Activated naive CD8-positive, alpha-beta T cell treated with anti-CD3 and anti-CD28 coated beads for 36 hours (primary cell): ENCODE measurements around the gene AP1M1. TPM values are rescaled to one million over a fixed set of nuclear protein-coding genes. Genes with fewer than 3 reads are reported as not detected.
A peak's percentile ranks its signal among the peaks of the same experiment; 100 is the strongest.

Source experiments
- DNase-seq: peaks from one replicate; pipeline ENCODE4 v3.0.0; 2021
- H3K27ac Mint-ChIP-seq: one replicate; pipeline ENCODE4 v1.8.0; 2022; ENCODE audit warnings: mild to moderate bottlenecking, moderate library complexity, mixed read lengths
- H3K27me3 Mint-ChIP-seq: one replicate; pipeline ENCODE4 v1.8.0; 2022; ENCODE audit warnings: mild to moderate bottlenecking, mixed read lengths
- H3K36me3 Mint-ChIP-seq: one replicate; pipeline ENCODE4 v1.8.0; 2021; ENCODE audit warnings: mild to moderate bottlenecking, mixed read lengths
- H3K4me1 Mint-ChIP-seq: one replicate; pipeline ENCODE4 v1.8.0; 2021; ENCODE audit warnings: mixed read lengths
- H3K4me3 Mint-ChIP-seq: one replicate; pipeline ENCODE4 v1.8.0; 2022; ENCODE audit warnings: mild to moderate bottlenecking, moderate library complexity, mixed read lengths
- H3K9me3 Mint-ChIP-seq: one replicate; pipeline ENCODE4 v1.8.0; 2022; ENCODE audit warnings: mixed read lengths
- total RNA-seq, 2 experiments: library from RNA; stranded (reverse); gene quantifications; one replicate each; pipeline ENCODE4 v1.2.3, GENCODE V29; 2021

Gene AP1M1
- total RNA-seq, 2 experiments from 2014 or later: 90.7 to 97.2 TPM

DNA sequence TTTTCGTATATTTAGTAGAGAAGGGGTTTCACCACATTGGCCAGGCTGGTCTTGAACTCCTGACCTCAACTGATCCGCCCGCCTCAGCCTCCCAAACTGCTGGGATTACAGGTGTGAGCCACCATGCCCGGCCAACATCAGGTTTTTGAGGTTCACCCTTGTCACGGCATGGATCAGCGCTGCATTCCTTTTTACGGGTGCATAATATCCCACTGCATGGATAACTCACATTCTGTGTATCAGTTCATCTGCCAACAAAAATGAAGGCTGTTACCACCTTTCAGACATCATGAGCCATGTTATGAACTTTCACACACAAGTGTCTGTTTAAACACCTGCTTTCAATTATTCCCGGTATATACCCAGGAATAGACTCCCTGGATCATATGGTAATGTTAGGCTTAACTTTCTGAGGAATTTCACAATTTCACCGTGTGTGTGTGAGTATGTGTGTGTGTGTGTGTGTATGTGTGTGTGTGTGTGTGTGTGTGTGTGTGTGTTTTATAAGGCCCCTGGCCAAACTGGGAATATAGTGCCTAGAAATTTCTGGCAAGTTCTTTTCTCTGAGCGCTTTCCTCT, 52.2 kb downstream of the AP1M1 start:
- Mint-ChIP-seq H3K36me3 (no peaks in the 10 kb centered on the region), H3K4me1 (peaks cover 9% of the 10 kb centered on the region), H3K9me3 (no peaks in the 10 kb centered on the region), H3K27me3 (no peaks in the 10 kb centered on the region), H3K27ac (no peak overlapping the region), H3K4me3 (no peak overlapping the region)
- DNase-seq: no peak

DNA sequence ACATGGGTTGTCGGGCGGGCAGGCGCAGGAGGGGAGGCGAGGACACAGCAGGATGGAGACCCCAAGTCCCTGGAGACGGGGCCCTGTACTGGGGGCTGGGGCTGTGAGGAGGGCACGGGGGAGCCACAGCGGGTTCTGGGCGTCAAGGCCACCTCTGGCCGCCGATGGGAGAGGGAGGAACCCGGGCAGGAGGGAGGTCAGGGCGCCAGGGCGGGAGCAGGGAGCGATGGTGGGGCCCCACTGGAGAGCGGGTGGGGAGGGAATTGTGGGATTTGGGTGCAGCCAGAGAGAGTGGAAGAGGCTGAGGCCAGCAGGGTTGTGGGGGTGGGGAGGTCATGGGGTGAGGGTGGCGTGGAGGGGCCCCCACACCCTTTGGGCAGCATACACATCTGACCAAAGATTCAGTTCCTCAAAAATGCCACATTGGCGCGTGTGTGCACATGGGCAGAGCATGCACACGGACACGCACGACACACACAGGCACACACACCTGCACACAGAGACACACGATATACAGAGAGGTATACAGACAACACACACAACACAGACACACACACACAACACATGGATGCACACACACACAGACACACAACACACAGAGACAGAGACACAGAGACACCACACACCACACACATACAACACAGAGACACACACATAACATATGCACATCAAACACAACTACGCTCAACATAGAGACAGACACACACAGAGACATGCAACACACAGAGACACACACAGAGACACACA, 54.9 kb downstream of the AP1M1 start:
- H3K27ac Mint-ChIP-seq: no peak overlapping the region
- no peaks in the 10 kb centered on the region for H3K36me3 Mint-ChIP-seq
- DNase-seq: no peak
- no peaks in the 10 kb centered on the region for H3K9me3 Mint-ChIP-seq
- no peak overlapping the region for H3K4me3 Mint-ChIP-seq
- peaks cover 4% of the 10 kb centered on the region for H3K4me1 Mint-ChIP-seq
- no peaks in the 10 kb centered on the region for H3K27me3 Mint-ChIP-seq

DNA sequence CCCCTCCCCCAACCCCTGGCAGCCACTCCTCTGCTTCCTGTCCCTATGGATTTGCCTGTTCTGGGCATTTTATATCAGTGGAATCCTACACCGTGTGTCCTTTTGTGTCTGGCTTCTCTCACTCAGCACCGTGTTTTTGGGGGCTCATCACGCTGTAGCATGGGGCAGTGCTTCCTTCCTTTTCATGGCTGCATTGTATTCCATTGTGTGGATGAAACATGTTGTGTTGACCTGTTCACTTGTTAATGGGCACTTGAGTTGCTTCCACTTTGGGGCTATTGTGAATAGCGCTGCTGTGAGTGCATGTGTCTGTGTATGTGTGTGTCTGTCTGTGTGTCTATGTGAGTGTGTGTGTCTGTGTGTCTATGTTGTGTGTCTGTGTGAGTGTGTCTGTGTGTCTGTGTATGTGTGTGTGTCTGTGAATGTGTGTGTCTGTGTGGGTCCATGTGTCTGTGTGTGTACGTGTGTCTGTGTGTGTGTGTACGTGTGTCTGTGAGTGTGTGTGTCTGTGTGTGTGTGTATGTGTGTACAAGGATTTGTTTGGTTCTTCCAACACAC, 57.2 kb downstream of the AP1M1 start:
- H3K27me3 Mint-ChIP-seq: no peaks in the 10 kb centered on the region
- H3K36me3 Mint-ChIP-seq: no peaks in the 10 kb centered on the region
- peaks cover 3% of the 10 kb centered on the region for H3K4me1 Mint-ChIP-seq
- H3K27ac Mint-ChIP-seq: no peak overlapping the region
- no peaks in the 10 kb centered on the region for H3K9me3 Mint-ChIP-seq
- DNase-seq: no peak
- H3K4me3 Mint-ChIP-seq: no peak overlapping the region

DNA sequence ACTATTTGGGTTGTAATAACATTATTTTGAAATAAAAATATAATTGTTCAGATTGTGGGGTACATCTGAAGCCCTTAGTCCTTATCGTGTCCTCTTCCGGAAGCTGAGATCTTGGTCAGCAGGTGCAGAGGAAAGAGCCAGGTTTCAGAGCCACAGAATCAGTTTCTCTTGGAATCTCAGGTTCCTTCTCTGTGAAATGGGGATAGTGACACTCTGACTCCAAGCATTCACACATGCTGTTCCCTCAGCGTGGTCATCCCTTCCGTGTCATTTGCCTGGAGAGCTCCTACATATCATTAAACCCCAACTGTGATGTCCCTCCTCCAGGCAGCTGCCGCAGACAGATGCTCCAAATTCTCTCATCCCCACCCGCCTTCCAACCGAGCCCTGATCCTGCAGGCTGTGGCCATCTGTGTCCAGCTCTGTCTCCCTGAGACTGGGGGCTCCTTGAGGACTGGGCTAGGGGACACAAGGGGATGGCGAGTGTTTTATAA, 59.8 kb downstream of the AP1M1 start:
- H3K4me1 Mint-ChIP-seq: peaks cover 20% of the 10 kb centered on the region
- no peak overlapping the region for H3K27ac Mint-ChIP-seq
- DNase-seq: no peak
- no peaks in the 10 kb centered on the region for H3K36me3 Mint-ChIP-seq
- no peaks in the 10 kb centered on the region for H3K9me3 Mint-ChIP-seq
- no peaks in the 10 kb centered on the region for H3K27me3 Mint-ChIP-seq
- H3K4me3 Mint-ChIP-seq: no peak overlapping the region

DNA sequence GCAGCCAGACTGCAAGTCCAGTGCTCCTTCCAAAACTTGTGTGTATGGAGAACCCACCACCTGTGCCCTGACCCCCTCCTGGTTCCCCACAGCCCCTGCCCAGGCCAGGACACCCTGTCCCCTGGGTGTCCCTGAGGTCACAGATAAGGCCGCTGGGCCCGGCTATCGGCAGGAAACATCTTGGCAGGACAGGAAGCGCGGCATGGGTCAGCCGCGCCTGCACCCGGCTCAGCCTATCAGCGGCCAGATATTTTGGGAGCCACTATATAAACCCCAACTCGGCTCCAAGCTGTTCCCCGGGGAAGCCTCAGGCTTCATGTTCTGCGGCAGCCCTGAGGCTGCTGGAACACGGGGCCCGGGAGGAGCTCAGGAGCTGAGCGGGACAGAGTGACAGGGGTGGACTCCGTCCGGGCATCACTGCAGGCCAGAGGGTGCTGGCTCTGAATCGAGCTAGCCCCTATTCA, 60.8 kb downstream of the AP1M1 start:
- H3K4me3 Mint-ChIP-seq: no peak overlapping the region
- no peak overlapping the region for H3K27ac Mint-ChIP-seq
- H3K36me3 Mint-ChIP-seq: no peaks in the 10 kb centered on the region
- H3K9me3 Mint-ChIP-seq: no peaks in the 10 kb centered on the region
- H3K4me1 Mint-ChIP-seq: peaks cover 26% of the 10 kb centered on the region
- DNase-seq: no peak
- H3K27me3 Mint-ChIP-seq: no peaks in the 10 kb centered on the region

DNA sequence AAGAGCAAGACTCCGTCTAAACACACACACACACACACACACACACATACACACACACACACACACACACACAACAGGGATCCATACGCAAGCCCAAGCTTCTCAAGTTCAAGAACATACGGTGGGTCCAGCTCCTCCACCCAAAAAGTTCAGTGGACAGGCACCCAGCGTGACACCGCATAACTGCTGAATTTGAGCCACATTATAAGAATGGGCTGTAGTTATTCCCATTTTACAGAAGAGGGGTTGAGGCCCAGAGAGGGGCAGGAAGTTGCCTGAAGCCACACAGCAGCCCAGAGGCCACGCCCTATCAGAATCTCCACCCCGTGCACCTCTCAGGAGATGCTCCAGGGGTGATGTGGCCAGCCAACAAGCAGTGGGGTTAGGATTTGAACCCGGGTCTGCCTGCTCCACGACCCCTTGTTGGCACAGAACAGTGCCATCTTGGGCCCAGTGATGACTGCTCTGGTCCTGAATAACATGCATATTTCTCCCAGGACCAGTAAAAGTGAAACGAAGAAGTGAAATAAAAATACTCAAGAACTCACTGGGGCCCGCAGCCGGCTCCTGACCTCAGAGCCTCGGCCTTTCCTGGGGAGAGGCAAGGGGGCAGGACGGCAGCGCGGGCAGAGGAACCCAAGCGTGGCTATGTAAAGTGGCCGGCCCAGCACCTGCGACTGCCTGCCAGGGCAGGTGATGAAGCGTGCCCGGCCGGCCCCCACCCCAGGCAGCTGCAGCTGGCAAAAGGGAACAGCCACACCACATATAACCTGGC, 61.9 kb downstream of the AP1M1 start:
- Mint-ChIP-seq H3K27ac (no peak overlapping the region), H3K9me3 (no peaks in the 10 kb centered on the region), H3K4me3 (no peak overlapping the region), H3K4me1 (peaks cover 27% of the 10 kb centered on the region), H3K36me3 (no peaks in the 10 kb centered on the region), H3K27me3 (no peaks in the 10 kb centered on the region)
- DNase-seq: no peak

DNA sequence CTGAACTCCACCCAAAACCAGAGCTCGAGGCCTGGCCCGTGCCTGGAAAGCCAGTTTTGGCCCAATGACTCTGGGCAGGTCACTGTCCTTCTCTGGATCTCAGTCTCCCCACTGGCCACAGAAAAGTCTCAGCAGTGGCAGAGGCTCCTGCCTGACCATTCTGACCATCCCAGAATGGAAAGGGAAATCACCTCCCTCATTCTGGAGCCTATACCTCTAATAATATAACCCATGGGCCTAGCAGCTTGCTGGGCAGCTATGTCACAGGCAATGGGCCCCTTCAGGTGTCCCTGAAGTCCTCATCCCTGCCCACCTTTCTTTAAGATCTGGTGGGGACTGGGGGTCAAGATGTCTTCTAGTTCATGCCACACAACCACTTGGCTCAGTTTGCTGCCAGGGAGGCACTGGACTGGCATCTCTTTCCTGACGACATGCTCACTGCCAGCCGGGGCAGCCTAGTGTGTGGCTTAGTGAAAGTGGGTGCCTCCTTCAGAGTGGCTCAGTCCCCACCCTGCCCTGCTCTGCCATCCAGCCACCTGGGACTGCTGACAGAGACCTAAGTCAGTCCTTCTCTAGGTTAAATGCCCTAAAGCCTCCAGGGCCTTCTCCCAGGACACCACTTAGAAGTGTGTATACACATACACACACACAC, 62.6 kb downstream of the AP1M1 start:
- H3K27me3 Mint-ChIP-seq: peaks cover 4% of the 10 kb centered on the region
- H3K36me3 Mint-ChIP-seq: no peaks in the 10 kb centered on the region
- no peak overlapping the region for H3K27ac Mint-ChIP-seq
- peaks cover 3% of the 10 kb centered on the region for H3K9me3 Mint-ChIP-seq
- no peak overlapping the region for H3K4me3 Mint-ChIP-seq
- peaks cover 27% of the 10 kb centered on the region for H3K4me1 Mint-ChIP-seq
- DNase-seq: no peak

DNA sequence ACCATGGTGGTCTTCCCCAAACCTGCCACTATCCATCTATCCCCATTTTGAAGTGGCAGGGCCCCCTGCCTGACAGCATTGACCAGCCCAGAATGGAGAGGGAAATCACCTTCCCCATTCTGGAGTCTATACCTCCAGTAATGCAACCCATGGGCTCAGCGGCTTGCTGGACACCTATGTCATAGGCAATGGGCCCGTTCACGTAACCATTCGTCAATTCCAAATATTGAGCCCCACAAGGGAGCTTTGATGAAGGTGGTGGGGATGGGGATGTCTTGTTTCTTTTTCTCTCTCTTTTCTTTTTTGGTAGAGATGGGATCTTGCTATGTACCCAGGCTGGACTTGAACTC, 63.1 kb downstream of the AP1M1 start:
- no peaks in the 10 kb centered on the region for H3K36me3 Mint-ChIP-seq
- H3K9me3 Mint-ChIP-seq: peaks cover 3% of the 10 kb centered on the region
- H3K27me3 Mint-ChIP-seq: peaks cover 9% of the 10 kb centered on the region
- no peak overlapping the region for H3K27ac Mint-ChIP-seq
- H3K4me1 Mint-ChIP-seq: peaks cover 27% of the 10 kb centered on the region
- DNase-seq: no peak
- H3K4me3 Mint-ChIP-seq: no peak overlapping the region

DNA sequence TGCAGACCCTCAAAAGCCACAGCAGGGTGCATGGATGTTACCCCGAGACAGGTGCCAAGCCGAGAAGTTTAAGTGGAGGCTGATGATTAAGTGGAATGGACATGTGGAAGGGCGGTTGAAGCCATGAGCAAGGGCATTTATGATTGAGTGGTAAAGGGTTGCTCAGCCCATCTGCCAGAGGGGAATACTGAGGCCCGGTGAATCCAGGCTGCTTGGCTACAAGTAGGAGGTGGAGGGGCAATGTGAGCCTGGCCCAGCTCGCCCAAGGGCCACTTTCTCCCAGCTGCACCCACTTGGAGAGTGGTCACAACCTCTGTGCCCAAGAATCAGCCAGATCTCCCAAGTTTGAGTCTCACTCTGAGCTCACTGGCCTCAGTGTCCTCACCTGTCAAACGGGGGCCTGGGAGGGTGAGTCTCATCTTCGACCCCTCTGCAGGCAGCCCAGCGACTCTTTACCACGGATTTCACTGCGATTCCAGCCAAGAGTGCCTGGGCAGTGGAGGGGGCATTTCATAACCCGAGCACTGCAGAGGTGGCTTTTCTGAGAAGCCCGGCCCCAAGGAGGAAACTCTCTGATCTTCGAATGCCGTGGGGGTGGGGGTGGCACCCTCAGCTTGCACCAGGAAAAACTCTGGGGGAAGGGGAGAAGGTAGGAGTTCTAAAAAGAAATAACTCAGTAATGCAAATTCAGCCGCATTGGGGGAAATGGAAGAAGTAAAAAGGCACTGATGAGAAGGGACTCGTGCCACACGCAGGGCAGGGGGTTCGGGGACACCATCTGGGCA, 64.1 kb downstream of the AP1M1 start:
- peaks cover 33% of the 10 kb centered on the region for H3K4me1 Mint-ChIP-seq

DNA sequence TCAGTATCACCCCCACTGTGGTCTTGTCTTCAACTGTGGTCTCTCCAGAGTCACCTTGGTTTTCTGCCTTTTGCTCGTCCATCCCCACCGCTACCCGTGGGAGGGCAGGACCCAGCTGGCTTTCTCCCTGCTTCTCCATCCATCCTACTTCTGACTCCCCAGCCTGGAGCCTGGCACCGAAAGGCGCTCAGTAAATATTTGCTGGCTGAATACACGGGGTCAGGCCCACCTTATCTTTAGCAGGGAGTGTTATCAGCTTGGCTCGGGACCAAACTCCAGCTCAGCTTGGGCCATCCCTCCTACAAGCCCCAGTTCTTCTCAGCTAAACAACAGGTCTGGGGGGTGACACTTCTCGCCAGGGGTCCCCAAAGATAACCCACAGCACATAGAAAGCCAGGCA, 64.9 kb downstream of the AP1M1 start:
- Mint-ChIP-seq H3K4me3 (no peak overlapping the region), H3K36me3 (no peaks in the 10 kb centered on the region), H3K27me3 (peaks cover 24% of the 10 kb centered on the region), H3K27ac (no peak overlapping the region), H3K9me3 (peaks cover 3% of the 10 kb centered on the region), H3K4me1 (peaks cover 37% of the 10 kb centered on the region)
- DNase-seq: no peak

More for the DNA sequence above, 64.1 kb downstream of the AP1M1 start:
- Mint-ChIP-seq H3K27me3 (peaks cover 16% of the 10 kb centered on the region), H3K27ac (peak overlapping the region; percentile 42), H3K4me3 (peak overlapping the region; percentile 18), H3K36me3 (no peaks in the 10 kb centered on the region), H3K9me3 (peaks cover 3% of the 10 kb centered on the region)
- no peak for DNase-seq

DNA sequence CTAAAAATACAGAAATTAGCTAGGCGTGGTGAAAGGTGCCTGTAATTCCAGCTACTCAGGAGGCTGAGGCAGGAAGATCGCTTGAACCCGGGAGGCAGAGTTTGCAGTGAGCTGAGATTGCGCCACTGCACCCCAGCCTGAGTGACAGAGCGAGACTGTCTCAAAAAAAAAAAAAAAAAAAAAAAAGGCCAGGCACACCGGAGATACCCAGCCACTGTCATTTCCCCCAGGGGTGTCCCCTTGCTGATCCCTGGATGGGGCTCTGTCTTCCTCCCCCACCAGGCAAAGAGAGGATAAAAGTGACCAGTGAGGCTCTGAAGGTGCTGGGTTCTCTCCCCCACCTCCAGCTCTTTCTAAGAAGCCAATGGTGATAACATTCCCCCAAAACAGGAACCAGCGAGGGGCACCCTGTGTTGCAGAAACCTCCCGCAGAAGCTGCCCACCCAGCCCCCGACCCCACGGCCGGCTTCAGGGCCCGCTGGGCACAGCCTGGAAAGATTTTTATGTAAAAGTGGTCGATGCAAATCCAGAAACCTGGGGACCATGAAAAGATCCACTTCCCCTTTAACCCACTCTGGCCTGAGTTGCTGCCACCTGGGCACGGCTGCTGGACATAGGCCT, 65.5 kb downstream of the AP1M1 start:
- H3K4me3 Mint-ChIP-seq: no peak overlapping the region
- H3K27ac Mint-ChIP-seq: no peak overlapping the region
- no peaks in the 10 kb centered on the region for H3K36me3 Mint-ChIP-seq
- peaks cover 36% of the 10 kb centered on the region for H3K4me1 Mint-ChIP-seq
- peaks cover 3% of the 10 kb centered on the region for H3K9me3 Mint-ChIP-seq
- no peak for DNase-seq
- peaks cover 26% of the 10 kb centered on the region for H3K27me3 Mint-ChIP-seq

DNA sequence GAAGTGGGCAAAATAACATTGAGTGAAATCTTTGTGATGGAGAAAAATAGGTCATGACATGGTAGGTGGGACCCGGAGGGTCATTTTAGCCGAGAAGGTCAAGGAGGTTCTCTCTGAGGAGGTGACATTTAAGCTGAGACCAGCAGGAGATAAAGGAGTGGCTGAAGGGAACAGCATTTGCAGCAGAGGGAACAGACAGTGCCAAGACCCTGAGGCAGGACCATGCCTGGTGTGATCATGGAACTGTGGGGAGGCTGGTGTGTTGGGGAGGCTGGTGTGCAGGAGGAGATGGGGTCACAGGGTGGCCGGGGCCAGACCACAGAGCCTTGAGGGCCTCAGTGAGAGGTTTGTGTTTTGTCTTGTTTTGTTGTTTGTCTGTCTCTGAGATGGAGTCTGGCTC, 67.5 kb downstream of the AP1M1 start:
- Mint-ChIP-seq H3K9me3 (peaks cover 3% of the 10 kb centered on the region), H3K36me3 (no peaks in the 10 kb centered on the region), H3K27me3 (peaks cover 26% of the 10 kb centered on the region), H3K4me1 (peaks cover 47% of the 10 kb centered on the region), H3K4me3 (no peak overlapping the region), H3K27ac (no peak overlapping the region)
- DNase-seq: no peak

DNA sequence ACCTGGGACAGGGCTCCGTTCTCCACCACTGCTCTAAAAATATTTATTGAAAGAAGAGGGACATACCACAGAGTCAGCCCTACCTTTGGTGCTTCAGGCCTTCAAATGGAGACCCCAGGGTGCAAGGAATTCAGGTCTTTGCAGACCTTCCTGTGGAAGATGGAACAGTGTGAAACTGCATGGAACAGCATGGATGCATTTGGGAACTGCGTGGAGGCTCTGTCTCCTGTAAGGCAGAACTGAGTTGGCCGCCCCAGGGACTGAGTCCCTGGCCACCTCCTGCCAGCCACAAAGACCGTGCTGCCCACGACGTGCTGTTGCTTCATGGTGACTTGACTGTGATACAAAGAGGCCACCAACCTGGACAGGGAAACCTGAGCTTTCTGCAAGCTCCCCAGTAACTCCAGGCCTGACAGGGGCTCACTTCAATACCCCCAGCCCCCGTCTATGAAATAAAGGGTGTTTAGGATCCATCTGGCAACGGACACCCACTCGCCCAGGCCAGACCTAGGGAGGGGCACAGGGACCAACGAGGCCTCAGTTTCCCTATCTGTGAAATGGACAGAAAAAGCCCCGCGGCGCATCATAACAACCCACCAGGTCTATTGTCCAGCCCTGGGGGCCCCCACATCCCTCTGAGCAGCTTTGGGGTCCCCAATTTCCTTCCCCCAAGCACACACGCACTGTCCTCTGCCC, 68.3 kb downstream of the AP1M1 start:
- no peak overlapping the region for H3K4me3 Mint-ChIP-seq
- H3K9me3 Mint-ChIP-seq: peaks cover 3% of the 10 kb centered on the region
- H3K36me3 Mint-ChIP-seq: no peaks in the 10 kb centered on the region
- peaks cover 46% of the 10 kb centered on the region for H3K4me1 Mint-ChIP-seq
- H3K27me3 Mint-ChIP-seq: peaks cover 26% of the 10 kb centered on the region
- no peak overlapping the region for H3K27ac Mint-ChIP-seq
- DNase-seq: no peak
